Trophoblast cell (in vitro differentiated cells and primary cell): ENCODE data around the gene LAMP1.

ENCODE experiments used
- DNase-seq, 2 donors: peaks; one replicate each; pipeline ENCODE4 v3.0.0-alpha.2; 2016
- H2AFZ ChIP-seq: 2 replicates; pipeline ENCODE4 v1.6.1; 2013; ENCODE audit warnings: low read length, moderate library complexity, mild to moderate bottlenecking; ENCODE audit not compliant: insufficient read depth, poor library complexity
- H2AK5ac ChIP-seq: 2 replicates; pipeline ENCODE4 v1.6.1; 2013; ENCODE audit warnings: mild to moderate bottlenecking, low read length
- H2BK120ac ChIP-seq: 2 replicates; pipeline ENCODE4 v1.6.1; 2013; ENCODE audit warnings: low read length, mild to moderate bottlenecking, moderate library complexity; ENCODE audit not compliant: insufficient read depth, poor library complexity
- H2BK12ac ChIP-seq: 2 replicates; pipeline ENCODE4 v1.6.1; 2013; ENCODE audit warnings: mild to moderate bottlenecking, low read length, moderate library complexity
- H2BK5ac ChIP-seq: 2 replicates; pipeline ENCODE4 v1.6.1; 2013; ENCODE audit warnings: low read length, low read depth, moderate library complexity, mild to moderate bottlenecking; ENCODE audit not compliant: poor library complexity
- H3K14ac ChIP-seq: 2 replicates; pipeline ENCODE4 v1.6.1; 2013; ENCODE audit warnings: mild to moderate bottlenecking, low read length
- H3K18ac ChIP-seq: 2 replicates; pipeline ENCODE4 v1.6.1; 2013; ENCODE audit warnings: mild to moderate bottlenecking, low read length
- H3K23ac ChIP-seq: 2 replicates; pipeline ENCODE4 v1.6.1; 2013; ENCODE audit warnings: low read length
- H3K27ac ChIP-seq: 2 replicates; pipeline ENCODE4 v1.5.1; 2013; ENCODE audit warnings: low read depth, mild to moderate bottlenecking, inconsistent platforms, low read length, moderate library complexity
- H3K27me3 ChIP-seq: 2 replicates; pipeline ENCODE4 v1.6.1; 2013; ENCODE audit warnings: inconsistent platforms, mild to moderate bottlenecking, low read length, moderate library complexity; ENCODE audit not compliant: insufficient read depth
- H3K36me3 ChIP-seq, 2 experiments: 1 replicate in 1 of 2; 2 replicates in 1 of 2; pipeline ENCODE4 v1.6.1; 2013; ENCODE audit warnings: low read length in 2 of 2, mild to moderate bottlenecking in 2 of 2, moderate library complexity in 1 of 2; ENCODE audit not compliant: insufficient read depth in 2 of 2, control insufficient read depth in 1 of 2
- H3K4ac ChIP-seq: 2 replicates; pipeline ENCODE4 v1.6.1; 2013; ENCODE audit warnings: low read depth, mild to moderate bottlenecking, low read length, moderate library complexity
- H3K4me1 ChIP-seq, 2 experiments: 1 replicate in 1 of 2; 2 replicates in 1 of 2; pipeline ENCODE4 v1.6.1; 2013; ENCODE audit warnings: low read length in 2 of 2, mild to moderate bottlenecking in 2 of 2, moderate library complexity in 1 of 2; ENCODE audit not compliant: insufficient read depth in 2 of 2, control insufficient read depth in 1 of 2
- H3K4me2 ChIP-seq: 2 replicates; pipeline ENCODE4 v1.6.1; 2013; ENCODE audit warnings: inconsistent platforms, mild to moderate bottlenecking, low read length, moderate library complexity
- H3K4me3 ChIP-seq: 2 replicates; pipeline ENCODE4 v1.5.1; 2013; ENCODE audit warnings: mild to moderate bottlenecking, low read depth, low read length, inconsistent platforms
- H3K79me1 ChIP-seq: one replicate; pipeline ENCODE4 v1.6.1; 2013; ENCODE audit warnings: low read length
- H3K79me2 ChIP-seq: 2 replicates; pipeline ENCODE4 v1.6.1; 2013; ENCODE audit warnings: low read length, mild to moderate bottlenecking; ENCODE audit not compliant: control insufficient read depth, insufficient read depth, poor library complexity
- H3K9ac ChIP-seq: 2 replicates; pipeline ENCODE4 v1.6.1; 2013; ENCODE audit warnings: mild to moderate bottlenecking, low read length
- H3K9me3 ChIP-seq: 2 replicates; pipeline ENCODE4 v1.6.1; 2013; ENCODE audit warnings: low read depth, mild to moderate bottlenecking, control low read depth, inconsistent platforms, low read length; ENCODE audit not compliant: insufficient read depth
- H4K12ac ChIP-seq: 2 replicates; pipeline ENCODE4 v1.6.1; 2013; ENCODE audit warnings: low read depth, mild to moderate bottlenecking, low read length, moderate library complexity
- H4K8ac ChIP-seq: 2 replicates; pipeline ENCODE4 v1.6.1; 2013; ENCODE audit warnings: low read depth, mild to moderate bottlenecking, low read length, moderate library complexity
- H4K91ac ChIP-seq: one replicate; pipeline ENCODE4 v1.6.1; 2013; ENCODE audit warnings: low read depth, mild to moderate bottlenecking, low read length, moderate library complexity
- WGBS: extraction: QIAGEN DNeasy Blood & Tissue Kit; methylation state at CpG from one replicate; pipeline ENCODE4 v1.1.7; 2013; ENCODE audit warnings: missing lambda C conversion rate; ENCODE audit not compliant: insufficient read length, insufficient coverage; ENCODE audit errors: extremely low coverage; 5-methylcytosine and 5-hydroxymethylcytosine counted together

Gene LAMP1

GRCh38 chr13:113353254-113353653 is 56.2 kb downstream of the LAMP1 start:
- no CpG with 5 or more reads among the region's 12 CpGs for WGBS
- H3K18ac ChIP-seq, result no peak overlapping the region
- H3K27ac ChIP-seq, result no peak overlapping the region
- no peak overlapping the region for H2AK5ac ChIP-seq
- H3K36me3 ChIP-seq, result peaks cover 3 to 6% of the 10 kb centered on the region in 2 experiments
- no peak for DNase-seq
- no peak overlapping the region for H4K91ac ChIP-seq
- no peaks in the 10 kb centered on the region for H3K79me1 ChIP-seq
- no peak overlapping the region for H3K23ac ChIP-seq
- no peak overlapping the region for H2BK5ac ChIP-seq
- H3K9ac ChIP-seq, result no peak overlapping the region
- H3K4ac ChIP-seq, result no peak overlapping the region
- peaks cover 5% of the 10 kb centered on the region for H3K9me3 ChIP-seq
- no peak overlapping the region for H4K8ac ChIP-seq
- H2AFZ ChIP-seq, result no peak overlapping the region
- no peaks in the 10 kb centered on the region for H3K27me3 ChIP-seq
- no peak overlapping the region for H3K4me3 ChIP-seq
- no peak overlapping the region for H4K12ac ChIP-seq
- peaks cover 0 to 5% of the 10 kb centered on the region in 2 experiments for H3K4me1 ChIP-seq
- no peak overlapping the region for H3K4me2 ChIP-seq
- H3K79me2 ChIP-seq, result no peaks in the 10 kb centered on the region
- no peak overlapping the region for H3K14ac ChIP-seq
- no peak overlapping the region for H2BK12ac ChIP-seq
- H2BK120ac ChIP-seq, result no peak overlapping the region

- no peak overlapping the region for H2BK12ac ChIP-seq
- no peak overlapping the region for H3K23ac ChIP-seq
- DNase-seq, result no peak
- no peak overlapping the region for H3K9ac ChIP-seq
- H3K4me2 ChIP-seq, result no peak overlapping the region
- no peaks in the 10 kb centered on the region for H3K36me3 ChIP-seq
- H2AFZ ChIP-seq, result no peak overlapping the region
- H3K79me2 ChIP-seq, result no peaks in the 10 kb centered on the region
- H3K18ac ChIP-seq, result no peak overlapping the region
- H2AK5ac ChIP-seq, result no peak overlapping the region
- H4K8ac ChIP-seq, result no peak overlapping the region
- H2BK5ac ChIP-seq, result no peak overlapping the region
- H3K4me1 ChIP-seq, result no peaks in the 10 kb centered on the region
- no CpG with 5 or more reads among the region's 41 CpGs for WGBS
- H3K79me1 ChIP-seq, result no peaks in the 10 kb centered on the region
- no peak overlapping the region for H4K12ac ChIP-seq
- peaks cover 3% of the 10 kb centered on the region for H3K9me3 ChIP-seq
- no peak overlapping the region for H3K4ac ChIP-seq
- no peak overlapping the region for H2BK120ac ChIP-seq
- H3K27ac ChIP-seq, result no peak overlapping the region
- no peak overlapping the region for H4K91ac ChIP-seq
- no peak overlapping the region for H3K4me3 ChIP-seq
- H3K14ac ChIP-seq, result no peak overlapping the region
- H3K27me3 ChIP-seq, result no peaks in the 10 kb centered on the region
These were observed 58.0 kb downstream of the LAMP1 start for GRCh38 chr13:113354831-113355610.

GRCh38 chr13:113355621-113356020 is 58.6 kb downstream of the LAMP1 start:
- no peak overlapping the region for H3K23ac ChIP-seq
- H4K12ac ChIP-seq, result no peak overlapping the region
- no peak overlapping the region for H4K8ac ChIP-seq
- H2AK5ac ChIP-seq, result no peak overlapping the region
- H2BK120ac ChIP-seq, result no peak overlapping the region
- H3K79me1 ChIP-seq, result no peaks in the 10 kb centered on the region
- no peak overlapping the region for H3K18ac ChIP-seq
- H3K4ac ChIP-seq, result no peak overlapping the region
- H3K4me3 ChIP-seq, result no peak overlapping the region
- H2AFZ ChIP-seq, result no peak overlapping the region
- no peak for DNase-seq
- H3K9me3 ChIP-seq, result no peaks in the 10 kb centered on the region
- WGBS, result no CpG with 5 or more reads among the region's 10 CpGs
- H2BK12ac ChIP-seq, result no peak overlapping the region
- H3K4me2 ChIP-seq, result no peak overlapping the region
- H3K14ac ChIP-seq, result no peak overlapping the region
- no peak overlapping the region for H3K27ac ChIP-seq
- H3K4me1 ChIP-seq, result no peaks in the 10 kb centered on the region
- no peaks in the 10 kb centered on the region for H3K79me2 ChIP-seq
- no peaks in the 10 kb centered on the region for H3K36me3 ChIP-seq
- H3K27me3 ChIP-seq, result no peaks in the 10 kb centered on the region
- no peak overlapping the region for H3K9ac ChIP-seq
- no peak overlapping the region for H2BK5ac ChIP-seq
- H4K91ac ChIP-seq, result no peak overlapping the region

- no peak overlapping the region for H3K18ac ChIP-seq
- no peak overlapping the region for H2BK120ac ChIP-seq
- no CpG with 5 or more reads among the region's 4 CpGs for WGBS
- no peaks in the 10 kb centered on the region for H3K79me2 ChIP-seq
- H3K4me1 ChIP-seq, result no peaks in the 10 kb centered on the region
- no peak overlapping the region for H3K14ac ChIP-seq
- DNase-seq, result no peak
- H3K79me1 ChIP-seq, result no peaks in the 10 kb centered on the region
- no peak overlapping the region for H2BK12ac ChIP-seq
- no peak overlapping the region for H3K23ac ChIP-seq
- H3K4me2 ChIP-seq, result no peak overlapping the region
- no peak overlapping the region for H4K91ac ChIP-seq
- H3K27ac ChIP-seq, result no peak overlapping the region
- H3K27me3 ChIP-seq, result no peaks in the 10 kb centered on the region
- H2AFZ ChIP-seq, result no peak overlapping the region
- H2AK5ac ChIP-seq, result no peak overlapping the region
- H3K36me3 ChIP-seq, result no peaks in the 10 kb centered on the region
- H3K4ac ChIP-seq, result no peak overlapping the region
- H4K8ac ChIP-seq, result no peak overlapping the region
- H3K4me3 ChIP-seq, result no peak overlapping the region
- H3K9me3 ChIP-seq, result no peaks in the 10 kb centered on the region
- no peak overlapping the region for H2BK5ac ChIP-seq
- H3K9ac ChIP-seq, result no peak overlapping the region
- no peak overlapping the region for H4K12ac ChIP-seq
These were observed 59.6 kb downstream of the LAMP1 start for GRCh38 chr13:113356596-113356995.
